Measurements from ENCODE around the gene RPS6KA2.

RPS6KA2 gene

GRCh38 chr6:166615059-166615770 lies 11.8 kb downstream of the RPS6KA2 start:
- no peak for DNase-seq (ENCODE audit: low spot score)

DNA sequence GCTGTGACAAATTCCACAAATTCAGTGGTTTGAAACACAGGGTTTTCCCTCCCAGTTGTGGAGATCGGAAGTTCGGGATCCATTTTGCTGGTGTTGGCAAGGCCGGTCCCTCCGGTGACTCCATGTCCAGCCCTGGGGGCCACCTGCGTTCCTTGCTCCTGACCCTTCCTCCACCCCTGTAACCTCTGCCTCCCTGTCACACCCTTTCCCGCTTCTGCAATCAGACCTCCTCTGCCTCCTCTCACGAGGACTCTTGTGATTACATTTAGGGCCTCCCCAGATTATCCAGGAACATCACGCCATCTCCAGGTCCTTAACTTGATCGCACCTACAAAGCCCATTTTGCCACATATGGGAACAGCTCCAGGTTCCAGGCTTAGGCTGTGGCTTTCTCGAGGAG lies 12.5 kb downstream of the RPS6KA2 start:
- DNase-seq (ENCODE audit: low spot score): no peak

DNA sequence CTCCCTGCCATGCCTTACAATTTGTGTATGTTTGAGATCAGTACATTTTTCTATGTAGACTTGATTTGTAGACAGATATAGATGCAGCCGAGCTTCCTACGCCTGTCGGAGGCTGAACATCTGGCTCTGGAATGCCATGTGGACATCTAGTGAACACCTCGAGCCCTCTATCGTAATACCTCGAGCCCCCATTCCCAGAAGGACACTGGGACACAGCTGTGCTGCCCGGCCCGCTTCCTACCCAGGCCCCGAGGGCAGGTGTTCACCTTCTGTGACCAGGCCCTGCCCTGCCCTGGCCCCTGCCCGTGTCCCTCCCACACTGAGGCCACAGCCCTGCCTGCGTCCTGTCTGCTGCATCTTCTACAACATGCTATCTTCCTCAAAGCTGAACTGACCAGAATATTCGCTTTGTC lies 12.9 kb downstream of the RPS6KA2 start:
- no peak for DNase-seq (ENCODE audit: low spot score)

DNA sequence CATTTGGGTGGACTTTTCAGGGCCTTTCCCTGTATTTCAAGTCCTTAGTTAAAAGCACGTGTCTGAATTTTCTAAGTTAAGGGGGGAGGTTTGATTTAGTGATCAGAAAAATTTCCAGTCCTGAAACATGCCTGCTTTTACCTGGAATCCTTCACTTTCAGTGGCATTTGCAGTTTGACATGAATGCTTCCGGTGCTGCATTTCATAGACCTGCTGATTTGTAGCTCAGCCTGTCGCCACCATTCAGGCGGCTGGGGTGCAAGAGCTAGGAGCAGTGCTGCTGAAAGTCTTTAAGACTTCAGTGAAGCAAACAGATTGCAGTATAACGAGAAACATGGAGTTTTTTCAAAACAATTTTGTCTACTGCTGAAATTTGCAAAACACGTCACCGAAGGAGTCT lies 14.0 kb downstream of the RPS6KA2 start:
- DNase-seq (ENCODE audit: low spot score): no peak

DNA sequence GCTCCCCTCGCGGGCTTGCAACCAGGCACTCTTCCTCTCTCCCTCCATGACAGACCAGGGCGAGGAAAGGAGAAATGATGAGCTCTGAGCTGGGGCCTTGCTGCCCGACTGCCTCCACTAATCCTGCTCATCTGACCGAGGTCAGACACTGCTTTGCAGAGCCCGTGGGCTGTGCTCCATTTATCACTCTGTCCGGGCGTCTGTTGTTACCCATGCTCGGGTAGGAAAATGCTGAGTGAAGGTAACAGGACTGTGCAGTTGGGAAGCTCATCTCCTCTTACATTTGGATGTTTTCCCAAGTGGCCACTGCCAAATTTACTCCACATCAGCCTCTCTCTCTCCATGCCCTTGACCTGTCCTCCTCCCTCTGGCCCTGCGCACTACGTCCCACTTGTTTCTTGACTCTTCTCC lies 14.6 kb downstream of the RPS6KA2 start:
- DNase-seq (ENCODE audit: low spot score): no peak

GRCh38 chr6:166611631-166612030 lies 15.4 kb downstream of the RPS6KA2 start:
- DNase-seq (ENCODE audit: low spot score): no peak

- no peak for DNase-seq (ENCODE audit: low spot score)
Observed at GRCh38 chr6:166610069-166610468, 17.0 kb downstream of the RPS6KA2 start.

GRCh38 chr6:166608774-166609173 lies 18.3 kb downstream of the RPS6KA2 start:
- no peak for DNase-seq (ENCODE audit: low spot score)

DNA sequence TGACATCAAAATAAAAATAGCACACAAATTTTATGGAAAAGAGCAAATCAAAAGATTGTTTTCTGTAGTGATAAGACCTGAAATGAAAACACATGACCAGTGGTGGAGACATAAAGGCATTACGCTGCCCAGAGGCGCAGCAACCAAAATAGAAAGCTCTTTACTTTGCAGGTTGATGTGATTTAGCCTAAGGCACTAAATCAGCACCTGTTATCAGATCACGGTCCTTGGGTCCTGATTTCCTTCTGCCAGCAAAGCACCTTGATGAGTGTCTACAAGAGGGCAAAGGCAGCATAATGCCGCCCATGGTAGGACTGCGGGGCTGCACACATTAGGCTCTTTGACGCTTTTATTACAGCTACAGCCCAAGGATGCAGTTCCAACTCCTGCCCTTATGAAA lies 21.3 kb downstream of the RPS6KA2 start:
- DNase-seq (ENCODE audit: low spot score): peak; percentile 62

- no peak for DNase-seq (ENCODE audit: low spot score)
Observed at GRCh38 chr6:166604911-166605310, 22.1 kb downstream of the RPS6KA2 start.

DNA sequence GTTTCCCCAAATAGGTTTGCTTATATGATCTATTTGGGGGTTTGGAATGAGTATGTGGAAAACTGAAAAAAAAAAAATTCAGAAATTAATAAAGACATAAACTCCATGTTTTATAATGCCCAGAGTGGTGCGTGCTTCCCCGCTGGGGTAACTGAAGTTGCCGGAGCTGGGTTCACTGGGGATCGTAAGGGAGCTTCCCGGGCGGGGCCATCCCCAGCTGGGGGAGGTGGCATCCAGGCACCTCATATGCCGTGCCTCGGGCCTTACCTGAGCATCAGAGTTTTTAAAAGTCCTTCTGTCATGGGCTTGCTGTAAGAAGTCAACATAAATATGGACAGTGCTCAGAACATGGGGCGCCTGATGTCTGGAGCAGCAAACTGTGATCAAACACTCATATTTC lies 22.7 kb downstream of the RPS6KA2 start:
- no peak for DNase-seq (ENCODE audit: low spot score)

- DNase-seq (ENCODE audit: low spot score): no peak
Observed at GRCh38 chr6:166603043-166603690, 23.9 kb downstream of the RPS6KA2 start.

GRCh38 chr6:166601956-166602355 lies 25.1 kb downstream of the RPS6KA2 start:
- DNase-seq (ENCODE audit: low spot score): no peak

DNA sequence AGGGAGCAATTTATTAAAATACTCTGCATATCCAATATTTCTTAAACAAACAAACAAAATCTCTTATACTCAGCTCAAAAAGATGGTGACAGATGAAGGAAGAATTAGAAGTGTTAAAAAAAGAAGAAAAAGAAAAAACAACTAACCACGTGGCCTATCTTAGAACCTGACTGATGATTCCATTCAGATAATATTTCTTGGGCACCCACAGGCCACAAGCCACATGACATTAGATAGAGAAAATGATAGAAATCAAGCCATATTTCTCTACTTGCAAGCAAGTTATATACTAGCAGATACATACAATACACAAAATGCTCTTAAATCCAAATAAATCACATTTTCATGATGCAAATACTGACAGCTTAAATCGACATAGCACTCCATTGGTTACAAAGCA lies 26.1 kb downstream of the RPS6KA2 start:
- DNase-seq (ENCODE audit: low spot score): no peak

GRCh38 chr6:166599205-166599604 lies 27.8 kb downstream of the RPS6KA2 start:
- DNase-seq (ENCODE audit: low spot score): no peak

DNA sequence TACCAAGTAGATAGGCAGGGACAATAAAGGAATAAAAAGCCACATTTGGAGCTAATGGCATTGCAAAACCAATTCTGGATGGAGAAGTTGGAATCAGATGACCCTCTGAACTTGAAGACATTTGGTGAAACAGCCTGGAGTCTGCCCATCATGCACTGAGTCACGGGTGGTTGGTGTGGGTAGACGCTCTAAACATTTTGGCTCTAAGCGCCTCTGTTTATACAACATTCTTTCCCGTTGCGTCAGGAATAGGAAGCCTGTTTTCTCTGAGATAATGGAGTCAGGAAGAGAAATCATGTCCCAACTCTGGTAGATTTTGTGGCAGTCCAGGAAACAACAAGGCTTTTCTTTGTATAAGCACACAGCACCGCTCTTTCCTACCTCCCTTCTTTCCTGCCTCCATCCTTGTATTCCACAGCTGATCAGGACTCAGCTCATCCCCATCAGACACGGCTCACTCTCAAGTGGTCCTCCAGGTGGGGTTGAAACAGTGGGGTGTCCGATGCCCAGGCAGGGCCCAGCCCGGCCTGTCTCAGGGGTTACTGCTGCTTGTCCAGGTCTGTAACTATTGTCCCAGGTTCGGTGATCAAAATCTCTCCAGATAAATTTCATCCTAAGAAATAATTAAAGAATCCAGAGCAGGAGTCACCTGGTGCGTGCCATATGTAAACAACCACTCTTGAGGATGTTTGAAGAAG lies 28.5 kb downstream of the RPS6KA2 start:
- no peak for DNase-seq (ENCODE audit: low spot score)

GRCh38 chr6:166597711-166598440 lies 29.2 kb downstream of the RPS6KA2 start:
- DNase-seq (ENCODE audit: low spot score): no peak

DNA sequence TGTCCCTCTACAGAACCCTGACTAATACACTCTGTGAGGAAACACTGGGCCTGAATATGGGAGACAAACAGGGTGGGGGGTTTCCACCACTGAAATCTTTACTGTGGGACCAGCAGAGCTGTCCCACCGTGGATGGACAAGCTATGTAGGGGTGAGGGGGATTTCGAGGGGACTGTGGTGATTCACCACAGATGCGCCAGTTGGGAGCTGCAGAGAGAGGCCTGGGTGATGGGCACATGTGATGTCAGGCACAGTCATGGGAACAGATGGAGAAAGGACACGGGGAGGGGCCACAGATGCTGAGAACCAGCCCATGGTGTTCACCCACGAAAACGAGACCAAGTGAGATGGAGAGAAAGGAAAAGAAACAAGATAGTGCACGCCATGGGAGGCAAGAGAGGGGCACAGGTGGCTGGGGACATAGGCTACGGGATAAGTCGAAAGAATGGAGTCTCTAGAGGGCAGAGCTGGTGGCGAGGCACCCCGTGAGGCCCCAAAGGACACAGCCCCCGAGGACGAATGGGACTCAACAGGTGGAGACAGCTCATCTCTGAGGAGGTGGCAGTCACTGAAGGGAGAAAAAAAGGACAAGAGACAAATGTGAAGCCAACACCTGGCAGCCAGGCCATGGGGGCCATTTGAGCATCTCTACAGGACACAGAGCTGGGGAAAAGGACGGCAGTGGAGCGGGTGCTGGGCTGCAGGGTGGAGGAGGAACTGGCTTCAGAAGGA lies 30.1 kb downstream of the RPS6KA2 start:
- DNase-seq (ENCODE audit: low spot score): no peak

- no peak for DNase-seq (ENCODE audit: low spot score)
Observed at GRCh38 chr6:166595949-166596348, 31.1 kb downstream of the RPS6KA2 start.

- no peak for DNase-seq (ENCODE audit: low spot score)
Observed at GRCh38 chr6:166595061-166595780, 31.8 kb downstream of the RPS6KA2 start.

GRCh38 chr6:166592821-166593220 lies 34.2 kb downstream of the RPS6KA2 start:
- DNase-seq (ENCODE audit: low spot score): no peak

All from SK-N-DZ (cell line).